Spleen (tissue), 7 donors: ENCODE measurements around the gene FLNB.

Source experiments
- CTCF ChIP-seq, 11 experiments: fragments of 200-600 bp in 7 of 11; fragments of 450-650 bp in 4 of 11; sonication (generic) in 4 of 11; IDR thresholded peaks in 8 of 11; conservative IDR thresholded peaks in 3 of 11; 1 replicate in 7 of 11; 2 replicates in 4 of 11; pipeline versions ENCODE4 v1.4.0 to v1.8.0; 2016 to 2021; ENCODE audit warnings: antibody characterized with exemption in 11 of 11, inconsistent platforms in 4 of 11, mild to moderate bottlenecking in 1 of 11
- POLR2A ChIP-seq, 3 donors: fragments of 450-650 bp; IDR thresholded peaks; one replicate each; pipeline ENCODE4 v1.5.1; 2017; ENCODE audit warnings: antibody characterized with exemption in 3 of 3, mild to moderate bottlenecking in 1 of 3
- donor health status: DM: no; HTN: no; CAD: no; lungs with moderate emphysema.
- donor health status: DM: no; HTN: no; CAD: no.
- donor health status: DM: no; HTN: no; CAD: no.

GRCh38 chr3:58119186-58119585 is 111.0 kb downstream of the FLNB start:
- TF ChIP-seq POLR2A (IDR thresholded peaks at IDR 0.05) (no peak), CTCF (IDR thresholded peaks at IDR 0.05 in 8 of 11, conservative IDR thresholded peaks at IDR 0.05 in 3 of 11) (no peak)
